Thymus (tissue), 11 donors: ENCODE data around the gene PPP1R3F. TPM values are rescaled to one million over a fixed set of nuclear protein-coding genes. Genes with fewer than 3 reads are reported as not detected.

Source experiments
- DNase-seq, 9 donors: peaks; one replicate each; pipeline ENCODE4 v3.0.0-alpha.2; 2013; ENCODE audit warnings: low spot score in 9 of 9, low read depth in 6 of 9, missing footprints in 1 of 9
- H3K27ac ChIP-seq, 2 donors: one replicate each; pipeline ENCODE4 v1.5.1; 2013; ENCODE audit warnings: control low read depth in 1 of 2, low read depth in 1 of 2, low read length in 1 of 2, mild to moderate bottlenecking in 1 of 2, moderate library complexity in 1 of 2
- H3K27me3 ChIP-seq, 2 donors: one replicate each; pipeline ENCODE4 v1.5.1; 2013; ENCODE audit warnings: low read length in 1 of 2; ENCODE audit not compliant: control insufficient read depth in 2 of 2, insufficient read depth in 1 of 2
- H3K36me3 ChIP-seq, 2 donors: one replicate each; pipeline ENCODE4 v1.5.1; 2013; ENCODE audit warnings: low read length in 1 of 2, mild to moderate bottlenecking in 1 of 2, moderate library complexity in 1 of 2; ENCODE audit not compliant: control insufficient read depth in 2 of 2, insufficient read depth in 2 of 2
- H3K4me1 ChIP-seq, 2 donors: one replicate each; pipeline ENCODE4 v1.5.1; 2013; ENCODE audit warnings: low read length in 2 of 2; ENCODE audit not compliant: control insufficient read depth in 2 of 2, insufficient read depth in 2 of 2
- H3K4me3 ChIP-seq, 2 donors: one replicate each; pipeline ENCODE4 v1.5.1; 2013; ENCODE audit warnings: low read length in 2 of 2, control low read depth in 1 of 2, mild to moderate bottlenecking in 1 of 2
- H3K9me3 ChIP-seq, 2 donors: one replicate each; pipeline ENCODE4 v1.5.1; 2013; ENCODE audit warnings: low read length in 1 of 2, mild to moderate bottlenecking in 1 of 2; ENCODE audit not compliant: control insufficient read depth in 2 of 2, insufficient read depth in 1 of 2
- WGBS: extraction: QIAGEN DNeasy Blood & Tissue Kit; methylation state at CpG from one replicate; pipeline ENCODE4 v1.1.7; 2013; 5-methylcytosine and 5-hydroxymethylcytosine counted together
- polyA plus RNA-seq: library from polyadenylated mRNA; stranded (reverse); fragments of 200-250 nt; gene quantifications from one replicate; pipeline ENCODE4 v1.2.3, GENCODE V29; 2013
- total RNA-seq: library from RNA; stranded (reverse); fragments of 120-200 nt; gene quantifications from one replicate; pipeline ENCODE4 v1.2.4, GENCODE V29; 2013
- donor health status: healthy.

Gene PPP1R3F
- total and polyA plus RNA-seq, 2 donors: 3.2 to 4.6 TPM

DNA sequence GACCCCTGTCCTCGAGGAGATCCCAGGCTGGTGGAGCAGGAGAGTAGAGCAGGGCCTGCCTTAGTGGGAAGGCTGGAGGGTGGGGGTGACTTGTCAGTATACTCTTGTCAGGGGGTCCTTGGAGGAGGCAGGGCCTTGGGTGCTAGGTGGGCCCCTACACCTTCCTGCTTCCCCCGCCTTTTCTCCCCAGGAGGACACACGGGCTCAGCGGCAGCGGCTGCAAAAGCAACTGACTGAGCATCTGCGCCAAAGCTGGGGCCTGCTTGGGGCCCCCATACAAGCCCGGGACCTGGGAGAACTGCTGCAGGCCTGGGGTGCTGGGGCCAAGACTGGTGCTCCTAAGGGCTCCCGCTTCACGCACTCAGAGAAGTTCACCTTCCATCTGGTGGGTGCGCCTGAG is 23.1 kb upstream of the PPP1R3F start:
- Histone ChIP-seq H3K27ac (no peak overlapping the region), H3K36me3 (peaks cover 53 to 69% of the 10 kb centered on the region in 2 donors), H3K27me3 (no peaks in the 10 kb centered on the region), H3K9me3 (no peaks in the 10 kb centered on the region), H3K4me1 (peaks cover 0 to 3% of the 10 kb centered on the region in 2 donors), H3K4me3 (no peak overlapping the region)
- WGBS: 99% methylated on average over 10 of the region's 10 CpGs
- no peak for DNase-seq

DNA sequence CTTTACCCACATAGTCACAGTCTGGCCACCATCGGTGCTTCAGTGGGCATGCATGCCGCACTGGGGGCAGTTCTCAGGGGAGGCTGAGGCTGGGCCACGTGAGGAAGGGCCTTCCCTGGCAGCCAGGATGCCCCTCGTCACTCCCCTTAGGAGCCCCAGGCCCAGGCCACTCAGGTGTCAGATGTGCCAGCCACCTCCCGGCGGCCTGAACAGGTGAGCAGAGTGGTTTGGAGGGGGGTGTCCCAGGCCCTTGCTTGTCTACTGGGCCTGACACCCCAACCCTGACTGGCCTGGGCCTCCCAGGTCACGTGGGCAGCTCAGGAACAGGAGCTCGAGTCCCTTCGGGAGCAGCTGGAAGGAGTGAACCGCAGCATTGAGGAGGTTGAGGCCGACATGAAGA is 22.2 kb upstream of the PPP1R3F start:
- no peak overlapping the region for H3K27ac ChIP-seq
- no peaks in the 10 kb centered on the region for H3K27me3 ChIP-seq
- no peak overlapping the region for H3K4me3 ChIP-seq
- WGBS: 97% methylated on average over 11 of the region's 11 CpGs
- DNase-seq: no peak
- H3K36me3 ChIP-seq: peaks cover 50 to 63% of the 10 kb centered on the region in 2 donors
- H3K4me1 ChIP-seq: peaks cover 0 to 3% of the 10 kb centered on the region in 2 donors
- no peaks in the 10 kb centered on the region for H3K9me3 ChIP-seq

DNA sequence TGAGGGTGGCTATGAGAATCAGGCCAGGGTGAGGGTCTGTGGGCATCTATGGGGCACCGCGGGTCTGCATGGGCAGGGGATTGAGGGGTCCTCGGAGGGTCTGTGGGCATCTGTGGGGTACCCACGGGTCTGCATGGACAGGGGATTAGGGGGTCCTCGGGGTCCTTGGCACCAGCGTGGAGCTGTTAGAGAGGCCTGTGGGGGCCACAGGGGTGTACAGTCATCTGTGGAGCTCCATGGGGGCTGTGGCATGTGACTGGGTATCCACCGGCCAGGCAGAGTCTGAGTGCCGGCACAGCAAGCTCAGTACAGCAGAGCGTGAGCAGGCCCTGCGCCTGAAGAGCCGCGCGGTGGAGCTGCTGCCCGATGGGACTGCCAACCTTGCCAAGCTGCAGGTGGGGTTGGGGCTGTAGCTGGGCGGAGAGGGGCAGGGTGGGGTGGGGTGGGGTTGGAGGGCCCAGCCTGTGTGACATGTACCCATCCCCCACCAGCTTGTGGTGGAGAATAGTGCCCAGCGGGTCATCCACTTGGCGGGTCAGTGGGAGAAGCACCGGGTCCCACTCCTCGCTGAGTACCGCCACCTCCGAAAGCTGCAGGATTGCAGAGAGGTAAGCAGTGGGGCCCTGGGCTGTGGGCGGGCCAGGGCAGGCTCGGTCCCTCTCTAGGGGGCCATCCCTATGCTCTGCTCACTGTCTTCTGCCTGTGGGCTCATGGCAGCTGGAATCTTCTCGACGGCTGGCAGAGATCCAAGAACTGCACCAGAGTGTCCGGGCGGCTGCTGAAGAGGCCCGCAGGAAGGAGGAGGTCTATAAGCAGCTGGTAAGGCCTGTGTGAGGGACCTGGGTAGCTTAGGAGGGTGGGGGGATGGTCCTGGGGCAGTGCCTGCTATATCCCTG is 21.4 kb upstream of the PPP1R3F start:
- Histone ChIP-seq H3K27me3 (no peaks in the 10 kb centered on the region), H3K36me3 (peaks cover 42 to 61% of the 10 kb centered on the region in 2 donors), H3K27ac (no peak overlapping the region), H3K9me3 (no peaks in the 10 kb centered on the region), H3K4me3 (no peak overlapping the region), H3K4me1 (peaks cover 0 to 3% of the 10 kb centered on the region in 2 donors)
- no peak for DNase-seq
- WGBS: 98% methylated on average over 28 of the region's 28 CpGs

DNA sequence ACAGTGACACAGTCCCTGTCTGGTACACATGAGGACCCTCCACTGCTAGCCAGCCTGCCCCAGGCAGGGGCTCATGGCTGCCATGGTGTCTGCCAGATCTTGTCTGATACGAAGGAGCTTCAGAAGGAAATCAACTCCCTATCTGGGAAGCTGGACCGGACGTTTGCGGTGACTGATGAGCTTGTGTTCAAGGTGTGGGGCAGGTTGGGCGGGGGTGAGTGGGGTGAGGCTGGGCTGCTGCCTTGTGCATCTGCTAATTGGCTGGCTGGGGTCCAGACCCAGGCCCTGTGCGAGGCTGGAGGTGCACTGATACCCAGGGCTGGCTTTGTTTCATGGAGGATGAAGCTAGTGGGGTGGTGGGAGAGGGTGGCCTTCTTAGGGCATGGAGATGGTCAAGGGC is 20.5 kb upstream of the PPP1R3F start:
- no peaks in the 10 kb centered on the region for H3K27me3 ChIP-seq
- H3K4me3 ChIP-seq: no peak overlapping the region
- peaks cover 0 to 3% of the 10 kb centered on the region in 2 donors for H3K4me1 ChIP-seq
- no peak overlapping the region for H3K27ac ChIP-seq
- H3K36me3 ChIP-seq: peaks cover 37 to 59% of the 10 kb centered on the region in 2 donors
- WGBS: 96% methylated on average over 6 of the region's 6 CpGs
- no peak for DNase-seq
- no peaks in the 10 kb centered on the region for H3K9me3 ChIP-seq

DNA sequence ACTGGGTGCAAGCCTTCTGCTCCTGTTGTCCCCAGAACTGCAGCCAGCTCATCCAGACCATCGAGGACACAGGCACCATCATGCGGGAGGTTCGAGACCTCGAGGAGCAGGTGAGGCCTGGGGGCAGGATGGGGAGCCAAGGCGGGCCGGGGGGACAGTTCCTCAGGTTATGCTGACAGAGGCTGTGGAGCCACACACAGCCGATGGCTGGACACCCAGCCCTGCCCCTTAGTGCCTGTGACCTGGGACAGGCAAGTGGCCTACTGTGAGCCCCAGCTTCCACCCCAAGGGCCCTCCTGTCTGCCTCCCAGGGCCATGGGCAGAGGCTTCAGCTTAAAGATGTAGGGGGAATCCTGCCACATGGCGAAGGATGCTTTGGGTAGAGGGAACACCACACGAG is 20.0 kb upstream of the PPP1R3F start:
- Histone ChIP-seq H3K4me1 (peaks cover 0 to 3% of the 10 kb centered on the region in 2 donors), H3K27me3 (no peaks in the 10 kb centered on the region), H3K9me3 (no peaks in the 10 kb centered on the region), H3K36me3 (peaks cover 33 to 55% of the 10 kb centered on the region in 2 donors), H3K4me3 (no peak overlapping the region), H3K27ac (no peak overlapping the region)
- WGBS: 97% methylated on average over 9 of the region's 9 CpGs
- DNase-seq: no peak

DNA sequence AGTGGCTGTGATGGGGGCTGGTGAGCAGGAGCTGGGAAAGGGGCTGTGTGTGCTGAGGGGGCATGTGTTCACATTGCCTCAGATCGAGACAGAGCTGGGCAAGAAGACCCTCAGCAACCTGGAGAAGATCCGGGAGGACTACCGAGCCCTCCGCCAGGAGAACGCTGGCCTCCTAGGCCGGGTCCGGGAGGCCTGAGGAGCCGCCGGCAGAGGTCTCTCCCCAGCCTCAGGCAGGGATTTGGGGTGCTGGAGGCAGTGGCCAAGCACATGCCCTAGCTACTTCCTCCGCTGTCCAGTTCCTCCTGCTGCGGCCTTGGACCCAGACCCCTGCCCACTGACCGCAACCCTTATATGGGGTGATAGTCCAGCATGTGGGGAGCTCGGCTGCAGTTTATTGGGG is 19.5 kb upstream of the PPP1R3F start:
- WGBS: 99% methylated on average over 13 of the region's 13 CpGs
- peaks cover 0 to 3% of the 10 kb centered on the region in 2 donors for H3K4me1 ChIP-seq
- no peak for DNase-seq
- H3K36me3 ChIP-seq: peaks cover 28 to 55% of the 10 kb centered on the region in 2 donors
- H3K4me3 ChIP-seq: no peak overlapping the region
- H3K9me3 ChIP-seq: peaks cover 0 to 3% of the 10 kb centered on the region in 2 donors
- no peak overlapping the region for H3K27ac ChIP-seq
- H3K27me3 ChIP-seq: no peaks in the 10 kb centered on the region

DNA sequence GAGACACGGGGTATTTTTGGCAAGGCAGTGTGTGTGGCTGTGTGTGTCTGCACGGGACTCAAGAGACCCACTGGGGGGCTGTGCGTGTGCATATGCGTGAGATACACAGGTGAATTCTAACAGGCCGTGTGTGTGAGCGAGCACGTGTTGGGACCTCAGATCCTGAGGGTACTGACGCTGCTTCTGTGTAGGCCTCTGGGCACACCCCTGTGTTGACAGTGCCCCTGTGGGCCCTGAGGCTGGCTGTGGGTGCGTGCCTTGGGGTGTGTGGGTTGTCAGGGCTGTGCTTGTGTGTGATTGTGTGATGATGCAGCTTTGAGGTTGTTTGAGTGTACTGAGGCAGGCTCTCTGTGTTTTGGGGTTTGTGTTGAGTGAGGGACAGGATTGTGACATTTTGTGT is 19.0 kb upstream of the PPP1R3F start:
- Histone ChIP-seq H3K9me3 (peaks cover 0 to 6% of the 10 kb centered on the region in 2 donors), H3K27me3 (no peaks in the 10 kb centered on the region), H3K4me1 (peaks cover 0 to 8% of the 10 kb centered on the region in 2 donors), H3K36me3 (peaks cover 28 to 55% of the 10 kb centered on the region in 2 donors), H3K27ac (no peak overlapping the region), H3K4me3 (no peak overlapping the region)
- 98% methylated on average over 9 of the region's 9 CpGs for WGBS
- no peak for DNase-seq

DNA sequence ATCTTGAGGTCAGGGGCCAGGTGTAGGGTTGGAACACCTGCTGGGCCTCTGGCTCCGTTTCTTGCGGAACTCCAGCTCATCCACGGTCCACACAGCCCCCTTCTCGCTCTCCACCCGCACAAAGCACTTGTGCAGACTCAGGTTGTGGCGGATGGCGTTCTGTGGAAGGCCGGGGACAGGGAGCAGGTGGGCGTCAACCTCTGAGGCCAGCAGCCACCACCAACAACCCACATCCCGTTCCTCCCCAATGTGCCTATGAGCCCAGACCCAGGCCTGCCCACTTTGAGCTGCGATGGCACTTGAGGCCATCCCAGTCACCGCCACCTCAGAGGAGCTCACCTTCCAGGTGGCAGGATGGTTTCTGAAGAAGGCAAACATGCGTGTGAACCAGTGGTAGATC is 18.3 kb upstream of the PPP1R3F start:
- Histone ChIP-seq H3K4me1 (peaks cover 0 to 15% of the 10 kb centered on the region in 2 donors), H3K9me3 (peaks cover 0 to 6% of the 10 kb centered on the region in 2 donors), H3K4me3 (no peak overlapping the region), H3K27me3 (no peaks in the 10 kb centered on the region), H3K27ac (no peak overlapping the region), H3K36me3 (peaks cover 23 to 54% of the 10 kb centered on the region in 2 donors)
- WGBS: 95% methylated on average over 13 of the region's 13 CpGs
- no peak for DNase-seq

DNA sequence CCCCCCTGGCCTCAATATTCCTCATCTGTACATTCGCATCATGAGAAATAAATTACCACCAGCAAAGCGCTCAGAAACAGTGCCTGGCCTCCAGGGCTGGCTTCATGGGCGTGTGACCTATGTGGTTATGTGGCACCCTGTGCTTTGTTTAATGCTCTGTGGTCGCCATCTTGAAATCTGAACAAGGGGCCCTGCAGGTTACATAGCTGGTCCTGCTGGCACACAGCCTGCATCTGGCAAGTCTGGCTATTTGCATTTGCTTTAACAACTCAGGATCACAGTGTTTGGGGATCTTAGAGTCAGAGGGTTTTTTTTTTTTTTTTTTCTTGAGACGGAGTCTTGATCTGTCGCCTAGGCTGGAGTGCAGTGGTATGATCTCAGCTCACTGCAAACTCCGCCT is 15.0 kb upstream of the PPP1R3F start:
- H3K4me1 ChIP-seq: peaks cover 18 to 48% of the 10 kb centered on the region in 2 donors
- no peak overlapping the region for H3K4me3 ChIP-seq
- peaks cover 0 to 9% of the 10 kb centered on the region in 2 donors for H3K9me3 ChIP-seq
- peaks cover 2 to 23% of the 10 kb centered on the region in 2 donors for H3K36me3 ChIP-seq
- 92% methylated on average over 7 of the region's 7 CpGs for WGBS
- no peak for DNase-seq
- H3K27me3 ChIP-seq: no peaks in the 10 kb centered on the region
- no peak overlapping the region for H3K27ac ChIP-seq
